ENCODE results near the gene GALNT12.

The GALNT12 gene

GRCh38 chr9:98796364-98797101 is 10.9 kb upstream of the GALNT12 start, which contains the start of gene ANKS6:
ANKS6 (minus strand) TSS chr9:98796555; CDS start chr9:98796491, 64 bp downstream.
- DNase-seq (ENCODE audit: low read depth in 1 of 2, low spot score in 1 of 2): no peak
- in situ Hi-C loops (cut with HindIII; ENCODE audit: low pct_unique_long_range_greater_than_20kb, low sequenced_read_pairs): no loop called here
- TF ChIP-seq JUND (IDR thresholded peaks at IDR 0.05; ENCODE audit: low read depth): no peak

- DNase-seq (ENCODE audit: low read depth in 1 of 2, low spot score in 1 of 2): no peak
- TF ChIP-seq JUND (IDR thresholded peaks at IDR 0.05; ENCODE audit: low read depth): no peak
- in situ Hi-C loops (cut with HindIII; ENCODE audit: low pct_unique_long_range_greater_than_20kb, low sequenced_read_pairs): no loop called here
Measured at GRCh38 chr9:98797491-98797890, 10.0 kb upstream of the GALNT12 start.

- TF ChIP-seq JUND (IDR thresholded peaks at IDR 0.05; ENCODE audit: low read depth): no peak
- no peak for DNase-seq (ENCODE audit: low read depth in 1 of 2, low spot score in 1 of 2)
- in situ Hi-C loops (cut with HindIII; ENCODE audit: low pct_unique_long_range_greater_than_20kb, low sequenced_read_pairs): no loop called here
Measured at GRCh38 chr9:98798254-98798653, 9.2 kb upstream of the GALNT12 start.

GRCh38 chr9:98801561-98801960 is 5.9 kb upstream of the GALNT12 start:
- TF ChIP-seq JUND (IDR thresholded peaks at IDR 0.05; ENCODE audit: low read depth): no peak
- DNase-seq (ENCODE audit: low read depth in 1 of 2, low spot score in 1 of 2): no peak
- in situ Hi-C loops (cut with HindIII; ENCODE audit: low pct_unique_long_range_greater_than_20kb, low sequenced_read_pairs): no loop called here

GRCh38 chr9:98801969-98802371 is 5.5 kb upstream of the GALNT12 start:
- no peak for TF ChIP-seq JUND (IDR thresholded peaks at IDR 0.05; ENCODE audit: low read depth)
- peak; percentile 42 to 57 for DNase-seq (ENCODE audit: low read depth in 1 of 2, low spot score in 1 of 2)
- in situ Hi-C loops (cut with HindIII; ENCODE audit: low pct_unique_long_range_greater_than_20kb, low sequenced_read_pairs): no loop called here

GRCh38 chr9:98804083-98804482 is 3.4 kb upstream of the GALNT12 start:
- DNase-seq (ENCODE audit: low read depth in 1 of 2, low spot score in 1 of 2): no peak

GRCh38 chr9:98805506-98806272 is 1.8 kb upstream of the GALNT12 start:
- DNase-seq (ENCODE audit: low read depth in 1 of 2, low spot score in 1 of 2): peak in 1 of 2 experiments; percentile 35
- in situ Hi-C loops (cut with HindIII; ENCODE audit: low pct_unique_long_range_greater_than_20kb, low sequenced_read_pairs): no loop called here
- TF ChIP-seq JUND (IDR thresholded peaks at IDR 0.05; ENCODE audit: low read depth): no peak

More at GRCh38 chr9:98804083-98804482, 3.4 kb upstream of the GALNT12 start:
- in situ Hi-C loops (cut with HindIII; ENCODE audit: low pct_unique_long_range_greater_than_20kb, low sequenced_read_pairs): no loop called here
- no peak for TF ChIP-seq JUND (IDR thresholded peaks at IDR 0.05; ENCODE audit: low read depth)

GRCh38 chr9:98806394-98807035 is 955 bp upstream of the GALNT12 start:
- no peak for DNase-seq (ENCODE audit: low read depth in 1 of 2, low spot score in 1 of 2)
- no peak for TF ChIP-seq JUND (IDR thresholded peaks at IDR 0.05; ENCODE audit: low read depth)
- in situ Hi-C loops (cut with HindIII; ENCODE audit: low pct_unique_long_range_greater_than_20kb, low sequenced_read_pairs): no loop called here

- DNase-seq (ENCODE audit: low read depth in 1 of 2, low spot score in 1 of 2): peak in 1 of 2 experiments; percentile 31
- in situ Hi-C loops (cut with HindIII; ENCODE audit: low pct_unique_long_range_greater_than_20kb, low sequenced_read_pairs): no loop called here
- TF ChIP-seq JUND (IDR thresholded peaks at IDR 0.05; ENCODE audit: low read depth): no peak
Measured at GRCh38 chr9:98807814-98808195, 335 bp downstream of the GALNT12 start.

GRCh38 chr9:98808411-98808815 is 943 bp downstream of the GALNT12 start:
- in situ Hi-C loops (cut with HindIII; ENCODE audit: low pct_unique_long_range_greater_than_20kb, low sequenced_read_pairs): no loop called here
- DNase-seq (ENCODE audit: low read depth in 1 of 2, low spot score in 1 of 2): peak in 1 of 2 experiments; percentile 26

GRCh38 chr9:98808875-98809274 is 1.4 kb downstream of the GALNT12 start:
- no peak for TF ChIP-seq JUND (IDR thresholded peaks at IDR 0.05; ENCODE audit: low read depth)
- no peak for DNase-seq (ENCODE audit: low read depth in 1 of 2, low spot score in 1 of 2)

More at GRCh38 chr9:98808411-98808815, 943 bp downstream of the GALNT12 start:
- TF ChIP-seq JUND (IDR thresholded peaks at IDR 0.05; ENCODE audit: low read depth): no peak

GRCh38 chr9:98809311-98810101 is 2.0 kb downstream of the GALNT12 start:
- TF ChIP-seq JUND (IDR thresholded peaks at IDR 0.05; ENCODE audit: low read depth): no peak
- in situ Hi-C loops (cut with HindIII; ENCODE audit: low pct_unique_long_range_greater_than_20kb, low sequenced_read_pairs): no loop called here
- DNase-seq (ENCODE audit: low read depth in 1 of 2, low spot score in 1 of 2): no peak

More at GRCh38 chr9:98808875-98809274, 1.4 kb downstream of the GALNT12 start:
- in situ Hi-C loops (cut with HindIII; ENCODE audit: low pct_unique_long_range_greater_than_20kb, low sequenced_read_pairs): no loop called here
